Activated T-helper 1 cell treated with Interleukin-2 at 50 U/mL for 16 hours (primary cell): ENCODE measurements around the gene KRTCAP2.
"Not testable (repeated sequence)": the region's sequence is repeated elsewhere in the genome, so short reads cannot be mapped to it uniquely, and the experiment has no call there.

Experiments used
- DNase-seq: peaks from one replicate; pipeline ENCODE4 v3.0.0-alpha.2; 2020; ENCODE audit warnings: low read depth

KRTCAP2 gene

GRCh38 chr1:155168456-155169210 is 4.5 kb downstream of the KRTCAP2 start:
- DNase-seq = no peak

DNA sequence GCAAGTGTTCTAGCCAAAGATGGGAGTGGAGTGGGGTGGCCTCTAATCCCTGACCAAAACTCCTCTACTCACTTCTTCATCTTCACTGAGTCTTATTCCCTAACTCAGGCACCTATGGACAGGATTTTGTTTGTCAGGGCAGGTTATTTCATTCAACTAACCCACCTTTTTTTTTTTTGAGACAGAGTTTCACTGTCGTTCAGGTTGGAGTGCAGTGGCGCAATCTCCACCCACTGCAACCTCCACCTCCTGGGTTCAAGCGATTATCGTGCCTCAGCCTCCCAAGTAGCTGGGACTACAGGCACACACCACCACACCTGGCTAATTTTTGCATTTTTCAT is 5.0 kb downstream of the KRTCAP2 start:
- DNase-seq = not testable (repeated sequence)

GRCh38 chr1:155167166-155168104 is 5.7 kb downstream of the KRTCAP2 start:
- DNase-seq = peak; percentile 70

GRCh38 chr1:155166471-155167165 is 6.5 kb downstream of the KRTCAP2 start:
- no peak for DNase-seq

- DNase-seq = no peak
Observed at GRCh38 chr1:155166051-155166470, 7.0 kb downstream of the KRTCAP2 start.

- not testable (repeated sequence) for DNase-seq
Observed at GRCh38 chr1:155164625-155165024, 8.5 kb downstream of the KRTCAP2 start.

DNA sequence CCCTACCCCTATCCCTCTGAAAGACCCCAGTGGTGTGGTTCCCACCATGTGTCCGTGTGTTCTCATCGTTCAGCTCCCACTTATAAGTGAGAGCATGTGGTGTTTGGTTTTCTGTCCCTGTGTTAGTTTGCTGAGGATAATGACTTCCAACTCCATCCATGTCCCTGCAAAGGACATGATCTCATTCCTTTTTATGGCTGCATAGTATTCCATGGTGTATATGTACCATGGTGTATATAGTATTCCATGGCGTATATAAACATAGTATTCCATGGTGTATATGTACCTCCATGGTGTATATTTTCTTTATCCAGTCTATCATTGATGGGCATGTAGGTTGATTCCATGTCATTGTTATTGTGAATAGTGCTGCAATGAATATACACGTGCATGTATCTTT is 9.3 kb downstream of the KRTCAP2 start:
- DNase-seq = not testable (repeated sequence)

- DNase-seq = not testable (repeated sequence)
Observed at GRCh38 chr1:155162631-155163030, 10.5 kb downstream of the KRTCAP2 start.

- DNase-seq = no peak
Observed at GRCh38 chr1:155160128-155160527, 13.0 kb downstream of the KRTCAP2 start.

DNA sequence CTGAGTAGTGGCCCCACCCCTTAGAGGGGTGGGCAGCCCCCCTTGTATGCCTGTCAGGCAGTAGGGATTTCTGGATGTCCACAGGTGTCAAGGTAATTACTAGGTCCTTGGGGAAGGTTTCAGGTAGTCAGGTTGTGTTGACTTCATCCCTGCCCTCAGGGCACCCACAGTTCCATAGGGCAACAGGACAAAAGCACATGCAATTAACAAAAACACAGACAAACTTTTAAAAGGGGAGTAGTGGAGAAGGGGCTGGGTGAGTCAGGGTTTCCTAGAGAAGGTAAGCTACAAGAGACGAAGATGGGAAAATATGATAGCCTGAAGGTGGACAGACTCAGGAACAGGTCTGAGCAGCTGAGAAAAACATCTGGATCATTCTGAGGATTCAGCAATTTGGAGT is 14.1 kb downstream of the KRTCAP2 start:
- DNase-seq = no peak

GRCh38 chr1:155155996-155156643 is 17.0 kb downstream of the KRTCAP2 start:
- DNase-seq = not testable (repeated sequence)

DNA sequence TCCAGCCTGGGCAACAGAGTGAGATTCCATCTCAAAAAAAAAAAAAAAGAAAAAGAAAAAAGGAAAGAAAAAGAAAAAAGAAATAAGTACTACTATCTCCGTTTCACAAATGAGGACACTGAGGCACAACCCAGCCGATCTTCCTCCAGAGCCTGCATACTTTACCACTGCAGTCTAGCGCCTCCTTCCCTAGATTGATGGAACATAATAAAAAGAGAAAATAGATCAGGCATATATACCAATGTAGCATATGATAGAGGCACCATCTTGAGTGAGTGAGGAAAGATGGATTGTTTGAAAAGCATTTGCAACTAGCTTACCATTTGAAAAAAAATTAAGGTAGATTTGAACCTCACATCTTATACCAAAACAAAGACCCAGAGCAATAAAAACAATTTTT is 27.6 kb downstream of the KRTCAP2 start:
- DNase-seq = no peak

DNA sequence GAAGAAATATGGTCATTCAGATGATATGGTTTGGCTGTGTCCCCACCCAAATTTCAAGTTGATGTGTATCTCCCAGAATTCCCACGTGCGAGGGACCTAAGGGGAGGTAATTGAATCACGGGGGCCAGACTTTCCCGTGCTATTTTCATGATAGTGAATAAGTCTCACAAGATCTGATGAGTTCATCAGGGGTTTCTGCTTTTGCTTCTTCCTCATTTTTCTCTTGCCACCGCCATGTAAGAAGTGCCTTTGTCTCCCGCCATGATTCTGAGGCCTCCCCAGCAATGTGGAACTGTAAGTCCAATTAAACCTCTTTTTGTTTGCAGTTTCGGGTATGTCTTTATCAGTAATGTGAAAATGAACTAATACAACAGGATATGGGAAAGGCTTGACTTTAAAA is 31.4 kb downstream of the KRTCAP2 start:
- no peak for DNase-seq

GRCh38 chr1:155140630-155140953 is 32.5 kb downstream of the KRTCAP2 start:
- no peak for DNase-seq

- DNase-seq = peak; percentile 77
Observed at GRCh38 chr1:155139895-155140629, 33.0 kb downstream of the KRTCAP2 start, which contains the start of gene DPM3. DPM3 (minus strand) TSS chr1:155140531; CDS start chr1:155140240, 291 bp downstream.

- no peak for DNase-seq
Observed at GRCh38 chr1:155137154-155137949, 35.8 kb downstream of the KRTCAP2 start.

DNA sequence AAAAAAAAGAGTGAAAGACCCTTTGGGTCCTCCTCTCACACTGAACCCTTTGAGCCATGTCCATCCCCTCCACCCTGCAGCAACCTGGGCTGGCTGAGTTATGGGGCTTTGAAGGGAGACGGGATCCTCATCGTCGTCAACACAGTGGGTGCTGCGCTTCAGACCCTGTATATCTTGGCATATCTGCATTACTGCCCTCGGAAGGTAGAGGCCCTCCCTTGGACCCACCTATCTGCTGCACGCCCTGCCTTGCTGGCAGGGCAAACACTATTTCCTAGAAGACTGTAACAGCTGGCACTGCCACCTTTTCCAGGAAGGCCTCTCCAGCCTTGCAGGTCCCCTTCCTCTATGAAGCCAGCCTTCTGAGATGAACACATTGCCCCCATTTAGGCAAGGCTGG is 36.4 kb downstream of the KRTCAP2 start:
- no peak for DNase-seq

- peak; percentile 87 for DNase-seq
Observed at GRCh38 chr1:155135415-155136028, 37.6 kb downstream of the KRTCAP2 start, which contains the start of gene SLC50A1. SLC50A1 (plus strand) TSS chr1:155135852; CDS start chr1:155135912, 60 bp downstream.

DNA sequence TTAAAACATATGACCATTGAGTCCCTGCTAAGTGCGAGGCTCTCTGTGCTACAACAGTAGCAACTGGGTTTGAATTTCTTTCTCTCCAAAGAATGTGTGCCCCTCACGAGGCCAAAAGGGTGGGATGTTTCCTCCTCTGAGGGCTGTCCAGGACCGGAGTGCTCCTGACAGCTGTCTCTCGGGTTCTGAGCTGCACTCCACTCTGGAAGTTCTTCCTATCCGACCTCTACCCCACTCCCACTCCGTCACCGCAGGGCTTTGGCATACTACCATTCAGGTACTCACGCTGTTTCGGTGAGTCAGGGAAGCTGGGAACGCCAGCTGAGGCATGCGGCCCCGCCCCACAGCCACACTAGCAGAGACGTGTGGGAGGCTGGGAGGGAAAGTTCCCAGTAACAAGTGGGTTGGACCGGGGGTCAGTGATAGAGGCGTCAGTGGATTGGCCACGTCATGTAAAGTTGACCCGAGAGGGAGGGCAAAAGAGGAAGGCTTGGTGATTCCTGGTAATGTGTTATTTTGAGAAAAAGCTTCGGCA is 38.2 kb downstream of the KRTCAP2 start:
- DNase-seq = no peak

GRCh38 chr1:155134322-155134721 is 38.8 kb downstream of the KRTCAP2 start:
- DNase-seq = no peak
